ENCODE measurements around the gene SPATA13.

SPATA13 gene

GRCh38 chr13:24167666-24168391 lies 7.3 kb downstream of the SPATA13 start:
- Histone ChIP-seq H3K36me3 (ENCODE audit: control insufficient read depth, insufficient read depth, low read length) (peaks cover 2% of the 10 kb centered on the region; the same call in 1 of the 2 replicates), H3K27ac (ENCODE audit: low read length) (no peak overlapping the region), H3K4me3 (ENCODE audit: low read length) (no peak overlapping the region), H3K4me1 (ENCODE audit: control insufficient read depth, insufficient read depth, low read length) (no peaks in the 10 kb centered on the region), H3K9me3 (ENCODE audit: control insufficient read depth, insufficient read depth, low read length) (no peaks in the 10 kb centered on the region), H3K27me3 (ENCODE audit: control insufficient read depth, insufficient read depth, low read length) (no peaks in the 10 kb centered on the region)
- no peak for DNase-seq (ENCODE audit: low read depth, low spot score)
- no CpG with 5 or more reads among the region's 6 CpGs for WGBS (ENCODE audit: insufficient coverage, insufficient read length)

- WGBS (ENCODE audit: insufficient coverage, insufficient read length), result no CpG with 5 or more reads among the region's 6 CpGs
- Histone ChIP-seq H3K36me3 (ENCODE audit: control insufficient read depth, insufficient read depth, low read length) (peaks cover 2% of the 10 kb centered on the region; the same call in 1 of the 2 replicates), H3K4me3 (ENCODE audit: low read length) (no peak overlapping the region), H3K27me3 (ENCODE audit: control insufficient read depth, insufficient read depth, low read length) (no peaks in the 10 kb centered on the region), H3K27ac (ENCODE audit: low read length) (no peak overlapping the region), H3K9me3 (ENCODE audit: control insufficient read depth, insufficient read depth, low read length) (no peaks in the 10 kb centered on the region), H3K4me1 (ENCODE audit: control insufficient read depth, insufficient read depth, low read length) (no peaks in the 10 kb centered on the region)
- DNase-seq (ENCODE audit: low read depth, low spot score), result no peak
Observed at GRCh38 chr13:24168392-24168750, 7.9 kb downstream of the SPATA13 start.

GRCh38 chr13:24168979-24169378 lies 8.5 kb downstream of the SPATA13 start:
- Histone ChIP-seq H3K27me3 (ENCODE audit: control insufficient read depth, insufficient read depth, low read length) (no peaks in the 10 kb centered on the region), H3K4me3 (ENCODE audit: low read length) (no peak overlapping the region), H3K27ac (ENCODE audit: low read length) (no peak overlapping the region), H3K4me1 (ENCODE audit: control insufficient read depth, insufficient read depth, low read length) (no peaks in the 10 kb centered on the region), H3K9me3 (ENCODE audit: control insufficient read depth, insufficient read depth, low read length) (no peaks in the 10 kb centered on the region), H3K36me3 (ENCODE audit: control insufficient read depth, insufficient read depth, low read length) (peaks cover 2% of the 10 kb centered on the region; the same call in 1 of the 2 replicates)
- WGBS (ENCODE audit: insufficient coverage, insufficient read length), result no CpG with 5 or more reads among the region's 5 CpGs
- DNase-seq (ENCODE audit: low read depth, low spot score), result no peak

GRCh38 chr13:24172071-24172470 lies 11.6 kb downstream of the SPATA13 start:
- H3K9me3 ChIP-seq (ENCODE audit: control insufficient read depth, insufficient read depth, low read length), result no peaks in the 10 kb centered on the region
- H3K4me3 ChIP-seq (ENCODE audit: low read length), result no peak overlapping the region
- no peaks in the 10 kb centered on the region for H3K27me3 ChIP-seq (ENCODE audit: control insufficient read depth, insufficient read depth, low read length)
- H3K36me3 ChIP-seq (ENCODE audit: control insufficient read depth, insufficient read depth, low read length), result no peaks in the 10 kb centered on the region
- no peak for DNase-seq (ENCODE audit: low read depth, low spot score)
- H3K27ac ChIP-seq (ENCODE audit: low read length), result no peak overlapping the region
- no peaks in the 10 kb centered on the region for H3K4me1 ChIP-seq (ENCODE audit: control insufficient read depth, insufficient read depth, low read length)
- WGBS (ENCODE audit: insufficient coverage, insufficient read length), result no CpG with 5 or more reads among the region's 4 CpGs

GRCh38 chr13:24173795-24174194 lies 13.3 kb downstream of the SPATA13 start:
- DNase-seq (ENCODE audit: low read depth, low spot score), result no peak
- no peaks in the 10 kb centered on the region for H3K36me3 ChIP-seq (ENCODE audit: control insufficient read depth, insufficient read depth, low read length)

GRCh38 chr13:24175847-24176246 lies 15.3 kb downstream of the SPATA13 start:
- Histone ChIP-seq H3K27ac (ENCODE audit: low read length) (no peak overlapping the region), H3K36me3 (ENCODE audit: control insufficient read depth, insufficient read depth, low read length) (no peaks in the 10 kb centered on the region), H3K9me3 (ENCODE audit: control insufficient read depth, insufficient read depth, low read length) (no peaks in the 10 kb centered on the region), H3K4me1 (ENCODE audit: control insufficient read depth, insufficient read depth, low read length) (no peaks in the 10 kb centered on the region), H3K4me3 (ENCODE audit: low read length) (no peak overlapping the region), H3K27me3 (ENCODE audit: control insufficient read depth, insufficient read depth, low read length) (no peaks in the 10 kb centered on the region)
- no CpG with 5 or more reads among the region's 4 CpGs for whole genome bisulfite sequencing (ENCODE audit: insufficient coverage, insufficient read length)
- no peak for DNase-seq (ENCODE audit: low read depth, low spot score)

More at GRCh38 chr13:24173795-24174194, 13.3 kb downstream of the SPATA13 start:
- Histone ChIP-seq H3K27ac (ENCODE audit: low read length) (no peak overlapping the region), H3K27me3 (ENCODE audit: control insufficient read depth, insufficient read depth, low read length) (no peaks in the 10 kb centered on the region), H3K9me3 (ENCODE audit: control insufficient read depth, insufficient read depth, low read length) (no peaks in the 10 kb centered on the region), H3K4me1 (ENCODE audit: control insufficient read depth, insufficient read depth, low read length) (no peaks in the 10 kb centered on the region), H3K4me3 (ENCODE audit: low read length) (no peak overlapping the region)
- WGBS (ENCODE audit: insufficient coverage, insufficient read length), result no CpG with 5 or more reads among the region's 2 CpGs

- no peaks in the 10 kb centered on the region for H3K36me3 ChIP-seq (ENCODE audit: control insufficient read depth, insufficient read depth, low read length)
- DNase-seq (ENCODE audit: low read depth, low spot score), result no peak
- H3K4me3 ChIP-seq (ENCODE audit: low read length), result no peak overlapping the region
- H3K27ac ChIP-seq (ENCODE audit: low read length), result no peak overlapping the region
- no peaks in the 10 kb centered on the region for H3K27me3 ChIP-seq (ENCODE audit: control insufficient read depth, insufficient read depth, low read length)
- no peaks in the 10 kb centered on the region for H3K9me3 ChIP-seq (ENCODE audit: control insufficient read depth, insufficient read depth, low read length)
- H3K4me1 ChIP-seq (ENCODE audit: control insufficient read depth, insufficient read depth, low read length), result no peaks in the 10 kb centered on the region
- WGBS (ENCODE audit: insufficient coverage, insufficient read length), result no CpG with 5 or more reads among the region's 8 CpGs
Observed at GRCh38 chr13:24176351-24177101, 16.0 kb downstream of the SPATA13 start.

GRCh38 chr13:24178847-24179485 lies 18.4 kb downstream of the SPATA13 start:
- Histone ChIP-seq H3K36me3 (ENCODE audit: control insufficient read depth, insufficient read depth, low read length) (no peaks in the 10 kb centered on the region), H3K27me3 (ENCODE audit: control insufficient read depth, insufficient read depth, low read length) (no peaks in the 10 kb centered on the region), H3K4me1 (ENCODE audit: control insufficient read depth, insufficient read depth, low read length) (0 out of 2 replicates have a peak, but pooled peaks cover 2% of the 10 kb centered on the region), H3K4me3 (ENCODE audit: low read length) (no peak overlapping the region), H3K9me3 (ENCODE audit: control insufficient read depth, insufficient read depth, low read length) (no peaks in the 10 kb centered on the region), H3K27ac (ENCODE audit: low read length) (no peak overlapping the region)
- WGBS (ENCODE audit: insufficient coverage, insufficient read length), result no CpG with 5 or more reads among the region's 2 CpGs
- DNase-seq (ENCODE audit: low read depth, low spot score), result no peak

- no peaks in the 10 kb centered on the region for H3K36me3 ChIP-seq (ENCODE audit: control insufficient read depth, insufficient read depth, low read length)
- H3K27me3 ChIP-seq (ENCODE audit: control insufficient read depth, insufficient read depth, low read length), result no peaks in the 10 kb centered on the region
- no peak for DNase-seq (ENCODE audit: low read depth, low spot score)
- no peaks in the 10 kb centered on the region for H3K9me3 ChIP-seq (ENCODE audit: control insufficient read depth, insufficient read depth, low read length)
- WGBS (ENCODE audit: insufficient coverage, insufficient read length), result no CpG with 5 or more reads among the region's 1 CpG
- H3K27ac ChIP-seq (ENCODE audit: low read length), result no peak overlapping the region
- 0 out of 2 replicates have a peak, but pooled peaks cover 2% of the 10 kb centered on the region for H3K4me1 ChIP-seq (ENCODE audit: control insufficient read depth, insufficient read depth, low read length)
- H3K4me3 ChIP-seq (ENCODE audit: low read length), result no peak overlapping the region
Observed at GRCh38 chr13:24179486-24179850, 18.9 kb downstream of the SPATA13 start.

GRCh38 chr13:24180750-24181377 lies 20.3 kb downstream of the SPATA13 start:
- WGBS (ENCODE audit: insufficient coverage, insufficient read length), result no CpG with 5 or more reads among the region's 5 CpGs
- H3K27ac ChIP-seq (ENCODE audit: low read length), result no peak overlapping the region
- no peaks in the 10 kb centered on the region for H3K9me3 ChIP-seq (ENCODE audit: control insufficient read depth, insufficient read depth, low read length)

More at GRCh38 chr13:24180750-24181377, 20.3 kb downstream of the SPATA13 start:
- H3K27me3 ChIP-seq (ENCODE audit: control insufficient read depth, insufficient read depth, low read length), result no peaks in the 10 kb centered on the region
- H3K36me3 ChIP-seq (ENCODE audit: control insufficient read depth, insufficient read depth, low read length), result no peaks in the 10 kb centered on the region
- H3K4me3 ChIP-seq (ENCODE audit: low read length), result no peak overlapping the region
- no peak for DNase-seq (ENCODE audit: low read depth, low spot score)
- 0 out of 2 replicates have a peak, but pooled peaks cover 2% of the 10 kb centered on the region for H3K4me1 ChIP-seq (ENCODE audit: control insufficient read depth, insufficient read depth, low read length)

Data from iPS DF 6.9 (cell line).